K562 (cell line): ENCODE data around the gene CEP128.

Source experiments
- HCFC1 ChIP-seq: IDR thresholded peaks from 2 replicates; pipeline ENCODE4 v1.6.1; 2012; ENCODE audit warnings: low read depth, low read length, improper control_type of control experiment
- KLF1 ChIP-seq: fragments of 450-650 bp; IDR thresholded peaks from 2 replicates; pipeline ENCODE4 v1.6.1; 2016; ENCODE audit warnings: missing genetic modification characterization, missing compliant biosample characterization
- ZZZ3 ChIP-seq: fragments of 450-650 bp; IDR thresholded peaks from 2 replicates; pipeline ENCODE4 v1.6.1; 2016; ENCODE audit warnings: antibody characterized with exemption, mild to moderate bottlenecking, moderate library complexity

DNA sequence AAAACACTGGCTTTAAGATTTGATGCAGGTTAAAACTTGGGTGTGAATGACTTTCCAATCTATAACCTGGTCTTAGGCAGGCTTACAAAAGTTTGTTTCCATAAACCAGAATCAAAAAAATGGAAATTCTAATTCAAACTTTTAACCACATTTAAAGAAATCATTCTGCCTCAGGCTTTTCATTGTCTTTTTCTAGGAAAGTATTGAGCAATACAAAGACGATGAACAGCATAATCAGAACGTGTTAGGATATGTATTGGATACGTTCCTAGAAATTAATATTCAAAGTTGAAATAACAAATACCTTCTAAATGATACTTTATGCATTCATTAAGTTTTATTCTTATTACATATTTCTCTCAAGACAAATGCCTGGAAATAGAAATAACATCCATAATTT is 172.9 kb downstream of the CEP128 start:
- TF ChIP-seq ZZZ3 (no peak), HCFC1 (no peak), KLF1 (tag) (no peak)
